OCI-LY1 (cell line): ENCODE results near the gene ITPRIPL2.
A peak's percentile ranks its signal among the peaks of the same experiment; 100 is the strongest.

Experiments used
- H2AFZ ChIP-seq: fragments of 200-600 bp; sonication (generic), shearing (Covaris generic); 2 replicates; pipeline ENCODE4 v1.6.0; 2014; ENCODE audit warnings: antibody characterized with exemption, mild to moderate bottlenecking, low read length
- H3F3A ChIP-seq: fragments of 200-600 bp; sonication (generic), shearing (Covaris generic); 2 replicates; pipeline ENCODE4 v1.6.0; 2014; ENCODE audit warnings: mild to moderate bottlenecking, antibody characterized with exemption, low read length, moderate library complexity; ENCODE audit not compliant: insufficient read depth
- H3K27ac ChIP-seq: fragments of 200-600 bp; sonication (generic); 2 replicates; pipeline ENCODE4 v1.5.1; 2014; ENCODE audit warnings: low read length, mixed run types, mild to moderate bottlenecking, low read depth; ENCODE audit not compliant: poor library complexity, severe bottlenecking
- H3K27me3 ChIP-seq: fragments of 200-600 bp; sonication (generic); 2 replicates; pipeline ENCODE4 v1.6.0; 2014; ENCODE audit warnings: antibody characterized with exemption, mild to moderate bottlenecking, low read length, moderate library complexity; ENCODE audit not compliant: insufficient read depth
- H3K36me3 ChIP-seq: fragments of 200-600 bp; sonication (generic); 2 replicates; pipeline ENCODE4 v1.6.1; 2014; ENCODE audit warnings: mild to moderate bottlenecking, antibody characterized with exemption, low read length, moderate library complexity, mixed read lengths; ENCODE audit not compliant: insufficient read depth
- H3K4me1 ChIP-seq: fragments of 200-600 bp; sonication (generic); 2 replicates; pipeline ENCODE4 v1.5.1; 2014; ENCODE audit warnings: mild to moderate bottlenecking, low read length, moderate library complexity; ENCODE audit not compliant: insufficient read depth, severe bottlenecking
- H3K4me2 ChIP-seq: fragments of 200-600 bp; sonication (generic), shearing (Covaris generic); 2 replicates; pipeline ENCODE4 v1.6.1; 2014; ENCODE audit warnings: low read length
- H3K4me3 ChIP-seq: fragments of 200-600 bp; sonication (generic); 2 replicates; pipeline ENCODE4 v1.5.1; 2014; ENCODE audit warnings: low read length, low read depth, mild to moderate bottlenecking, mixed read lengths; ENCODE audit not compliant: poor library complexity, severe bottlenecking
- H3K79me2 ChIP-seq: fragments of 200-600 bp; shearing (Covaris generic); 2 replicates; pipeline ENCODE4 v1.6.1; 2016; ENCODE audit warnings: mixed run types, low read length, mixed read lengths; ENCODE audit not compliant: insufficient read depth
- H3K9ac ChIP-seq: fragments of 200-600 bp; sonication (generic), shearing (Covaris generic); 2 replicates; pipeline ENCODE4 v1.6.1; 2014; ENCODE audit warnings: mild to moderate bottlenecking, low read length, mixed read lengths
- H3K9me2 ChIP-seq: fragments of 200-600 bp; sonication (generic), shearing (Covaris generic); 2 replicates; pipeline ENCODE4 v1.6.1; 2014; ENCODE audit warnings: low read depth, mild to moderate bottlenecking, low read length, mixed read lengths
- H3K9me3 ChIP-seq: fragments of 200-600 bp; shearing (Covaris generic); 2 replicates; pipeline ENCODE4 v1.6.1; 2014; ENCODE audit warnings: low read length, mixed read lengths
- H4K20me1 ChIP-seq: fragments of 200-600 bp; sonication (generic), shearing (Covaris generic); 2 replicates; pipeline ENCODE4 v1.6.0; 2016; ENCODE audit warnings: mild to moderate bottlenecking, low read length; ENCODE audit not compliant: insufficient read depth
- CTCF ChIP-seq: fragments of 200-600 bp; sonication (generic), shearing (Covaris generic); IDR thresholded peaks from 2 replicates; pipeline ENCODE4 v1.5.1; 2017; ENCODE audit warnings: mild to moderate bottlenecking, antibody characterized with exemption, low read length, moderate library complexity, mixed read lengths
- EZH2 ChIP-seq: fragments of 200-600 bp; sonication (generic), shearing (Covaris generic); IDR thresholded peaks from 2 replicates; pipeline ENCODE4 v1.8.0; 2017; ENCODE audit warnings: borderline replicate concordance, mixed run types, mild to moderate bottlenecking, antibody characterized with exemption, low read length, moderate library complexity, mixed read lengths

Gene ITPRIPL2

GRCh38 chr16:19169082-19169639, 55.4 kb downstream of the ITPRIPL2 start:
- H3K4me1 ChIP-seq: peaks cover 5% of the 10 kb centered on the region
- H3K27me3 ChIP-seq: no peaks in the 10 kb centered on the region; the same call in 1 of the 2 replicates
- H2AFZ ChIP-seq: no peak overlapping the region
- no peak overlapping the region for H3K4me3 ChIP-seq
- H3K4me2 ChIP-seq: peak overlapping the region; percentile 46; the same call in 1 of the 2 replicates
- H3K9me3 ChIP-seq: no peaks in the 10 kb centered on the region
- H3K9me2 ChIP-seq: no peaks in the 10 kb centered on the region
- no peak for TF ChIP-seq CTCF
- no peak for TF ChIP-seq EZH2
- H3K9ac ChIP-seq: no peak overlapping the region
- H3K79me2 ChIP-seq: no peaks in the 10 kb centered on the region
- no peaks in the 10 kb centered on the region for H3F3A ChIP-seq
- no peak overlapping the region for H3K27ac ChIP-seq
- H3K36me3 ChIP-seq: no peaks in the 10 kb centered on the region
- H4K20me1 ChIP-seq: no peaks in the 10 kb centered on the region

- no peak overlapping the region for H2AFZ ChIP-seq
- no peaks in the 10 kb centered on the region for H3K9me3 ChIP-seq
- no peaks in the 10 kb centered on the region for H3K79me2 ChIP-seq
- H3K9ac ChIP-seq: no peak overlapping the region
- no peaks in the 10 kb centered on the region for H4K20me1 ChIP-seq
- H3K36me3 ChIP-seq: no peaks in the 10 kb centered on the region
- H3K27me3 ChIP-seq: no peaks in the 10 kb centered on the region; the same call in 1 of the 2 replicates
- no peak overlapping the region for H3K4me3 ChIP-seq
- no peaks in the 10 kb centered on the region for H3F3A ChIP-seq
- H3K27ac ChIP-seq: no peak overlapping the region
- peaks cover 5% of the 10 kb centered on the region for H3K4me1 ChIP-seq
- no peak overlapping the region for H3K4me2 ChIP-seq
- H3K9me2 ChIP-seq: no peaks in the 10 kb centered on the region
- TF ChIP-seq EZH2 (no peak), CTCF (no peak)
These were observed 56.4 kb downstream of the ITPRIPL2 start for GRCh38 chr16:19170043-19170655.
